AG09319 (cell line): ENCODE results near the gene ROBO1.
A peak's percentile ranks its signal among the peaks of the same experiment; 100 is the strongest.

ENCODE experiments used
- DNase-seq: peaks from one replicate; pipeline ENCODE4 v3.0.0-alpha.2; 2010; ENCODE audit warnings: low read depth; ENCODE audit errors: extremely low read depth
- CTCF ChIP-seq: IDR thresholded peaks from 2 replicates; pipeline ENCODE4 v1.5.1; 2011; ENCODE audit warnings: low read depth, mild to moderate bottlenecking, inconsistent platforms, low read length, moderate library complexity

Gene ROBO1

GRCh38 chr3:78645628-78646310 lies 1122.0 kb downstream of the ROBO1 start:
- peak; percentile 76 for TF ChIP-seq CTCF
- peak; percentile 58 for DNase-seq

GRCh38 chr3:78644847-78645246 lies 1123.0 kb downstream of the ROBO1 start:
- no peak for DNase-seq

GRCh38 chr3:78642226-78643035 lies 1125.4 kb downstream of the ROBO1 start:
- DNase-seq = no peak
- no peak for TF ChIP-seq CTCF

More at GRCh38 chr3:78644847-78645246, 1123.0 kb downstream of the ROBO1 start:
- TF ChIP-seq CTCF = no peak

- no peak for DNase-seq
- no peak for TF ChIP-seq CTCF
These were observed 1126.1 kb downstream of the ROBO1 start for GRCh38 chr3:78641703-78642102.

GRCh38 chr3:78634316-78634715 lies 1133.5 kb downstream of the ROBO1 start:
- no peak for DNase-seq

GRCh38 chr3:78633626-78634025 lies 1134.2 kb downstream of the ROBO1 start:
- no peak for DNase-seq
- TF ChIP-seq CTCF = no peak

More at GRCh38 chr3:78634316-78634715, 1133.5 kb downstream of the ROBO1 start:
- TF ChIP-seq CTCF = no peak

- DNase-seq = no peak
- no peak; the same call in 1 of the 2 replicates for TF ChIP-seq CTCF
These were observed 1134.8 kb downstream of the ROBO1 start for GRCh38 chr3:78632925-78633553.
